ENCODE data around the gene IRF7.

IRF7 gene

GRCh38 chr11:563066-563811 lies 52.5 kb downstream of the IRF7 start:
- Histone ChIP-seq H3K4me1 (ENCODE audit: low read length) (peaks cover 24% of the 10 kb centered on the region), H3K79me2 (ENCODE audit: low read length) (peaks cover 24% of the 10 kb centered on the region), H3K27me3 (ENCODE audit: low read depth, low read length) (no peaks in the 10 kb centered on the region), H3K4me2 (ENCODE audit: low read length) (no peak overlapping the region), H3K27ac (ENCODE audit: low read length) (no peak overlapping the region), H3K4me3 (ENCODE audit: low read length) (no peak overlapping the region), H2AFZ (ENCODE audit: low read depth, low read length) (no peak overlapping the region), H3K9me3 (ENCODE audit: insufficient read depth, low read length) (no peaks in the 10 kb centered on the region), H3K36me3 (replicated peaks; ENCODE audit: low read depth, low read length) (peaks cover 23% of the 10 kb centered on the region), H4K20me1 (ENCODE audit: insufficient read depth, low read length) (peaks cover 25% of the 10 kb centered on the region), H3K9ac (ENCODE audit: low read length) (no peak overlapping the region)
- TF ChIP-seq EZH2phosphoT487 (IDR thresholded peaks at IDR 0.05; ENCODE audit: low read depth) = no peak
- TF ChIP-seq CTCF (IDR thresholded peaks at IDR 0.05; ENCODE audit: low read depth, low read length) = no peak
